SK-N-SH treated with all-trans-retinoic acid at 6 μM for 48 hours (cell line): ENCODE results near the gene TSPAN9.

Experiments
- ATAC-seq: fragments of 200-7000 bp; cut with Tn5 transposase; 3 replicates; pipeline ENCODE4 v1.9.1; 2020; ENCODE audit warnings: mild to moderate bottlenecking, moderate library complexity
- ARNTL ChIP-seq: fragments of 450-650 bp; formaldehyde crosslinking; IDR thresholded peaks from 2 replicates; pipeline ENCODE4 v1.5.0; 2020; ENCODE audit warnings: low read depth, mild to moderate bottlenecking, moderate library complexity, borderline replicate concordance
- BACH2 ChIP-seq: fragments of 250-450 bp; sonication (Bioruptor Pico); IDR thresholded peaks from 2 replicates; pipeline ENCODE4 v1.9.0; 2021; ENCODE audit warnings: mild to moderate bottlenecking, borderline replicate concordance
- CSDC2 ChIP-seq: fragments of 250-450 bp; sonication (Bioruptor Pico); IDR thresholded peaks from 2 replicates; pipeline ENCODE4 v1.5.0; 2020; ENCODE audit warnings: mild to moderate bottlenecking, moderate library complexity
- ESRRG ChIP-seq: fragments of 250-450 bp; sonication (Bioruptor Pico); IDR thresholded peaks from 2 replicates; pipeline ENCODE4 v1.6.1; 2021; ENCODE audit warnings: mild to moderate bottlenecking
- ISL1 ChIP-seq: fragments of 250-450 bp; sonication (Bioruptor Pico); IDR thresholded peaks from 2 replicates; pipeline ENCODE4 v2.1.2; 2022; ENCODE audit warnings: mild to moderate bottlenecking, moderate library complexity
- OSR1 ChIP-seq: fragments of 250-450 bp; sonication (Bioruptor Pico); IDR thresholded peaks from 2 replicates; pipeline ENCODE4 v1.8.0; 2022; ENCODE audit warnings: moderate library complexity, mild to moderate bottlenecking, inconsistent platforms
- PPARA ChIP-seq: fragments of 250-450 bp; sonication (Bioruptor Pico); IDR thresholded peaks from 2 replicates; pipeline ENCODE4 v1.5.0; 2020; ENCODE audit warnings: mild to moderate bottlenecking, borderline replicate concordance
- SNAI2 ChIP-seq: fragments of 250-450 bp; sonication (Bioruptor Pico); IDR thresholded peaks from 2 replicates; pipeline ENCODE4 v1.5.0; 2020; ENCODE audit warnings: mild to moderate bottlenecking, moderate library complexity
- TCF4 ChIP-seq: fragments of 250-450 bp; sonication (Bioruptor Pico); IDR thresholded peaks from 2 replicates; pipeline ENCODE4 v1.8.0; 2021; ENCODE audit warnings: mild to moderate bottlenecking, moderate library complexity, borderline replicate concordance
- ZC3H10 ChIP-seq: fragments of 250-450 bp; sonication (Bioruptor Pico); IDR thresholded peaks from 2 replicates; pipeline ENCODE4 v1.5.1; 2021; ENCODE audit warnings: mild to moderate bottlenecking, moderate library complexity
- ZFP3 ChIP-seq: fragments of 250-450 bp; sonication (Bioruptor Pico); IDR thresholded peaks from 2 replicates; pipeline ENCODE4 v1.5.0; 2020; ENCODE audit warnings: mild to moderate bottlenecking, moderate library complexity
- ZFP30 ChIP-seq: fragments of 450-650 bp; formaldehyde crosslinking; IDR thresholded peaks from 2 replicates; pipeline ENCODE4 v1.5.0; 2022; ENCODE audit warnings: mild to moderate bottlenecking, moderate library complexity
- ZNF565 ChIP-seq: fragments of 450-650 bp; formaldehyde crosslinking; conservative IDR thresholded peaks from 2 replicates; pipeline ENCODE4 v1.5.0; 2020; ENCODE audit warnings: low read depth, mild to moderate bottlenecking, moderate library complexity
- ZNF70 ChIP-seq: fragments of 450-650 bp; formaldehyde crosslinking; IDR thresholded peaks from 2 replicates; pipeline ENCODE4 v1.5.0; 2020; ENCODE audit warnings: mild to moderate bottlenecking, moderate library complexity
- ZNF8 ChIP-seq: fragments of 450-650 bp; formaldehyde crosslinking; IDR thresholded peaks from 2 replicates; pipeline ENCODE4 v1.5.0; 2020; ENCODE audit warnings: mild to moderate bottlenecking, moderate library complexity
- TF ChIP-seq, protein P1 (sequence below): fragments of 250-450 bp; sonication (Bioruptor Pico); IDR thresholded peaks from 2 replicates; pipeline ENCODE4 v1.5.1; 2021; ENCODE audit warnings: mild to moderate bottlenecking, moderate library complexity
- TF ChIP-seq, protein P2 (sequence below): fragments of 250-450 bp; sonication (Bioruptor Pico); IDR thresholded peaks from 2 replicates; pipeline ENCODE4 v1.8.0; 2020; ENCODE audit warnings: mild to moderate bottlenecking, moderate library complexity, borderline replicate concordance
- TF ChIP-seq, protein P3 (sequence below): fragments of 250-450 bp; sonication (Bioruptor Pico); IDR thresholded peaks from 2 replicates; pipeline ENCODE4 v1.5.0; 2020; ENCODE audit warnings: mild to moderate bottlenecking, moderate library complexity
- TF ChIP-seq, protein P4 (sequence below): fragments of 250-450 bp; sonication (Bioruptor Pico); IDR thresholded peaks from 2 replicates; pipeline ENCODE4 v1.8.0; 2021; ENCODE audit warnings: low read depth, mild to moderate bottlenecking, moderate library complexity, borderline replicate concordance

TSPAN9 gene

DNA sequence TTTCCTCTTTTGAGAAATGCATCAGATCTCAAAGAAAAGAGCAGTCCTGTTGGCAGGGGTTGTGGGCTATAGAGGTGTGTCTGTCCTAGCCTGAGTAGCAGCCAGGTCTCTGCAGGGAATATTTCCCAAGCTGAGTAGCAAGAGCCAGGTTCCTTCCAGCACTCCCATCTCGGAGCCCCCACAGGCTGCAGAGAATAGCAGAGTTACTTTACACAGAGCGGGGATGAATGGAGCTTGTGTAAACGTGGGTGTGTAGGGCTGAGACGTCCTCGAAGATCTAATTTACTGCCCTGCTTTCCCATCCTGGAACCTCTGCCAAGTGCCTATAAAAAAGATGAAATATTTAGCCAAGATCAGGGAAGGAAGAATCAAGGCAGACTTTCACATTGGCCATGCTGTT lies 156.6 kb downstream of the TSPAN9 start (continued):
- TF ChIP-seq TCF4 (no peak), ZNF70 (CRISPR knock-in tag) (no peak)
- TF ChIP-seq, protein P1, sequence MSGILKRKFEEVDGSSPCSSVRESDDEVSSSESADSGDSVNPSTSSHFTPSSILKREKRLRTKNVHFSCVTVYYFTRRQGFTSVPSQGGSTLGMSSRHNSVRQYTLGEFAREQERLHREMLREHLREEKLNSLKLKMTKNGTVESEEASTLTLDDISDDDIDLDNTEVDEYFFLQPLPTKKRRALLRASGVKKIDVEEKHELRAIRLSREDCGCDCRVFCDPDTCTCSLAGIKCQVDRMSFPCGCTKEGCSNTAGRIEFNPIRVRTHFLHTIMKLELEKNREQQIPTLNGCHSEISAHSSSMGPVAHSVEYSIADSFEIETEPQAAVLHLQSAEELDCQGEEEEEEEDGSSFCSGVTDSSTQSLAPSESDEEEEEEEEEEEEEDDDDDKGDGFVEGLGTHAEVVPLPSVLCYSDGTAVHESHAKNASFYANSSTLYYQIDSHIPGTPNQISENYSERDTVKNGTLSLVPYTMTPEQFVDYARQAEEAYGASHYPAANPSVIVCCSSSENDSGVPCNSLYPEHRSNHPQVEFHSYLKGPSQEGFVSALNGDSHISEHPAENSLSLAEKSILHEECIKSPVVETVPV (CRISPR knock-in tag) = no peak

DNA sequence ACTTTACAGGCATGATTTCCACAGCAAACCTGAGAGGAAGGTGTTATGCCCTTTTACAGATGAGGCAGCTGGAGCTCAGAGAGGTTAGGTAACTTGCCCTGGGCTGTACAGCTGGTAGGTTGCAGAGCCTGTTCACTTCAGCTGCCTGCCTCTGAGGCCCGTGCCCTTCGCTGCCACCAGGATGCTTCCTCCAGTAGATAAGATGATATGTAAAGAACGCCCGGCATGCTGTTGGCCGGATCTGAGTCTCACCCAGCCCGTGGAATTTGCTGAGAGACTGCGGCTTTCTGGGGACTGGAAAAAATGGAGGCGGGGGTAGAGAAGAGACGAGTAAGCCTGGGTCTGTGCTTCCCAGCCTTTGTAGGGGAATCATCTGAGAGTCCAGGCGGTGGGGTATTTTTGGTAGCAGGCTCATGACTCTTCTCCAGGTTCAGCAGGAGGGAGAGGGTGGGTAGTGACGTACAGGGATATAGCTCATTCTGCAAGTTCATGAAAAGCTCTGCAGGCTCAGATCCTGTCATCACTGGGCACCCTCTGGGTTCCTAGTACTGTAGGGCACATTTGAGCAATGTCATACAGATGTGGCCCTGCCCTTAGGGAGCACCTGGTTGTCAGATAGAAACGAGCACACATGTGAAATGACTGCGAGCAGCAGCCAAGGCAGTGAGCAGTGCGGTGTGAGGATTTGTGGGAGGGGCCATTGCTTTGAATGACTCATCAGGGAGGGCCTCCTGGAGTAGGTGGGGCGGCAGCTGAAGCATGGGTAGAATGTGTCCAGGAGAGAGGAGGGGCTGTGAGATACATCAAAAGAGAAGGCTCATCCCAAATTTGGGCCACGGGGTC lies 159.4 kb downstream of the TSPAN9 start:
- ATAC-seq = peak; percentile 93

DNA sequence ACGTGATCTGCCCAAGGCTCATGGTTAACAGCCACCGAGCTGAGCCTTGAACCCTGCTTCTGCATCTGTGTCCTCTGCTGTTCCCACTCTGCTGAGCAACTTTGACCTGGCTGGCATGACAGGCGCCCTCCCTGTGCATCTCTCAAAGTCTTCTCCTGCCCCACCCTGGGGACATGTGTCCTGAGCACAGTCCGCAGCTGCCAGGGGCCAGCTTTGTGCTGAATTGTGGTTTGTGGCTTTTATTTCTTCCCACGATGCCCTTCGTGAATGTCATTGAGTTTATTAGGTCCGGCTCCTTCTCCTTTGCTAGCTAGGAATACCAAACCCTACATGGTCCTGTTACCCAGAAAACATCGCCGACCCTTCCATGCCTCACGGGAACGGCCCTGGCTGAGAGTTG lies 161.0 kb downstream of the TSPAN9 start:
- no peak for ATAC-seq
- TF ChIP-seq, protein P2, sequence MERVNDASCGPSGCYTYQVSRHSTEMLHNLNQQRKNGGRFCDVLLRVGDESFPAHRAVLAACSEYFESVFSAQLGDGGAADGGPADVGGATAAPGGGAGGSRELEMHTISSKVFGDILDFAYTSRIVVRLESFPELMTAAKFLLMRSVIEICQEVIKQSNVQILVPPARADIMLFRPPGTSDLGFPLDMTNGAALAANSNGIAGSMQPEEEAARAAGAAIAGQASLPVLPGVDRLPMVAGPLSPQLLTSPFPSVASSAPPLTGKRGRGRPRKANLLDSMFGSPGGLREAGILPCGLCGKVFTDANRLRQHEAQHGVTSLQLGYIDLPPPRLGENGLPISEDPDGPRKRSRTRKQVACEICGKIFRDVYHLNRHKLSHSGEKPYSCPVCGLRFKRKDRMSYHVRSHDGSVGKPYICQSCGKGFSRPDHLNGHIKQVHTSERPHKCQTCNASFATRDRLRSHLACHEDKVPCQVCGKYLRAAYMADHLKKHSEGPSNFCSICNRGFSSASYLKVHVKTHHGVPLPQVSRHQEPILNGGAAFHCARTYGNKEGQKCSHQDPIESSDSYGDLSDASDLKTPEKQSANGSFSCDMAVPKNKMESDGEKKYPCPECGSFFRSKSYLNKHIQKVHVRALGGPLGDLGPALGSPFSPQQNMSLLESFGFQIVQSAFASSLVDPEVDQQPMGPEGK (CRISPR knock-in tag) = no peak
- TF ChIP-seq, protein P3, sequence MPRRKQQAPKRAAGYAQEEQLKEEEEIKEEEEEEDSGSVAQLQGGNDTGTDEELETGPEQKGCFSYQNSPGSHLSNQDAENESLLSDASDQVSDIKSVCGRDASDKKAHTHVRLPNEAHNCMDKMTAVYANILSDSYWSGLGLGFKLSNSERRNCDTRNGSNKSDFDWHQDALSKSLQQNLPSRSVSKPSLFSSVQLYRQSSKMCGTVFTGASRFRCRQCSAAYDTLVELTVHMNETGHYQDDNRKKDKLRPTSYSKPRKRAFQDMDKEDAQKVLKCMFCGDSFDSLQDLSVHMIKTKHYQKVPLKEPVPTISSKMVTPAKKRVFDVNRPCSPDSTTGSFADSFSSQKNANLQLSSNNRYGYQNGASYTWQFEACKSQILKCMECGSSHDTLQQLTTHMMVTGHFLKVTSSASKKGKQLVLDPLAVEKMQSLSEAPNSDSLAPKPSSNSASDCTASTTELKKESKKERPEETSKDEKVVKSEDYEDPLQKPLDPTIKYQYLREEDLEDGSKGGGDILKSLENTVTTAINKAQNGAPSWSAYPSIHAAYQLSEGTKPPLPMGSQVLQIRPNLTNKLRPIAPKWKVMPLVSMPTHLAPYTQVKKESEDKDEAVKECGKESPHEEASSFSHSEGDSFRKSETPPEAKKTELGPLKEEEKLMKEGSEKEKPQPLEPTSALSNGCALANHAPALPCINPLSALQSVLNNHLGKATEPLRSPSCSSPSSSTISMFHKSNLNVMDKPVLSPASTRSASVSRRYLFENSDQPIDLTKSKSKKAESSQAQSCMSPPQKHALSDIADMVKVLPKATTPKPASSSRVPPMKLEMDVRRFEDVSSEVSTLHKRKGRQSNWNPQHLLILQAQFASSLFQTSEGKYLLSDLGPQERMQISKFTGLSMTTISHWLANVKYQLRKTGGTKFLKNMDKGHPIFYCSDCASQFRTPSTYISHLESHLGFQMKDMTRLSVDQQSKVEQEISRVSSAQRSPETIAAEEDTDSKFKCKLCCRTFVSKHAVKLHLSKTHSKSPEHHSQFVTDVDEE (CRISPR knock-in tag) = no peak
- TF ChIP-seq TCF4 (no peak), ARNTL (CRISPR knock-in tag) (no peak), ZNF8 (CRISPR knock-in tag) (no peak)
- TF ChIP-seq, protein P4, sequence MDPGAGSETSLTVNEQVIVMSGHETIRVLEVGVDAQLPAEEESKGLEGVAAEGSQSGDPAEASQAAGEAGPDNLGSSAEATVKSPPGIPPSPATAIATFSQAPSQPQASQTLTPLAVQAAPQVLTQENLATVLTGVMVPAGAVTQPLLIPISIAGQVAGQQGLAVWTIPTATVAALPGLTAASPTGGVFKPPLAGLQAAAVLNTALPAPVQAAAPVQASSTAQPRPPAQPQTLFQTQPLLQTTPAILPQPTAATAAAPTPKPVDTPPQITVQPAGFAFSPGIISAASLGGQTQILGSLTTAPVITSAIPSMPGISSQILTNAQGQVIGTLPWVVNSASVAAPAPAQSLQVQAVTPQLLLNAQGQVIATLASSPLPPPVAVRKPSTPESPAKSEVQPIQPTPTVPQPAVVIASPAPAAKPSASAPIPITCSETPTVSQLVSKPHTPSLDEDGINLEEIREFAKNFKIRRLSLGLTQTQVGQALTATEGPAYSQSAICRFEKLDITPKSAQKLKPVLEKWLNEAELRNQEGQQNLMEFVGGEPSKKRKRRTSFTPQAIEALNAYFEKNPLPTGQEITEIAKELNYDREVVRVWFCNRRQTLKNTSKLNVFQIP = no peak

More for the DNA sequence above, 159.4 kb downstream of the TSPAN9 start:
- TF ChIP-seq OSR1 (CRISPR knock-in tag) (no peak), BACH2 (CRISPR knock-in tag) (no peak), PPARA (no peak), ZC3H10 (CRISPR knock-in tag) (no peak), ESRRG (CRISPR knock-in tag) (no peak), CSDC2 (CRISPR knock-in tag) (no peak), ZFP30 (no peak), ARNTL (CRISPR knock-in tag) (no peak), SNAI2 (no peak), ZNF8 (CRISPR knock-in tag) (no peak), ISL1 (CRISPR knock-in tag) (no peak), ZFP3 (CRISPR knock-in tag) (no peak), ZNF565 (no peak), TCF4 (no peak), ZNF70 (CRISPR knock-in tag) (no peak)
- TF ChIP-seq, protein P3 (CRISPR knock-in tag) = no peak
- TF ChIP-seq, protein P2 (CRISPR knock-in tag) = no peak
- TF ChIP-seq, protein P1 (CRISPR knock-in tag) = no peak
- TF ChIP-seq, protein P4 = no peak
